Trophoblast cell (in vitro differentiated cells and primary cell): ENCODE measurements around the gene CDK18.

Experiments used
- DNase-seq, 2 donors: peaks; one replicate each; pipeline ENCODE4 v3.0.0-alpha.2; 2016
- H2AFZ ChIP-seq: 2 replicates; pipeline ENCODE4 v1.6.1; 2013; ENCODE audit warnings: low read length, moderate library complexity, mild to moderate bottlenecking; ENCODE audit not compliant: insufficient read depth, poor library complexity
- H2AK5ac ChIP-seq: 2 replicates; pipeline ENCODE4 v1.6.1; 2013; ENCODE audit warnings: mild to moderate bottlenecking, low read length
- H2BK120ac ChIP-seq: 2 replicates; pipeline ENCODE4 v1.6.1; 2013; ENCODE audit warnings: low read length, mild to moderate bottlenecking, moderate library complexity; ENCODE audit not compliant: insufficient read depth, poor library complexity
- H2BK12ac ChIP-seq: 2 replicates; pipeline ENCODE4 v1.6.1; 2013; ENCODE audit warnings: mild to moderate bottlenecking, low read length, moderate library complexity
- H2BK5ac ChIP-seq: 2 replicates; pipeline ENCODE4 v1.6.1; 2013; ENCODE audit warnings: low read length, low read depth, moderate library complexity, mild to moderate bottlenecking; ENCODE audit not compliant: poor library complexity
- H3K14ac ChIP-seq: 2 replicates; pipeline ENCODE4 v1.6.1; 2013; ENCODE audit warnings: mild to moderate bottlenecking, low read length
- H3K18ac ChIP-seq: 2 replicates; pipeline ENCODE4 v1.6.1; 2013; ENCODE audit warnings: mild to moderate bottlenecking, low read length
- H3K23ac ChIP-seq: 2 replicates; pipeline ENCODE4 v1.6.1; 2013; ENCODE audit warnings: low read length
- H3K27ac ChIP-seq: 2 replicates; pipeline ENCODE4 v1.5.1; 2013; ENCODE audit warnings: low read depth, mild to moderate bottlenecking, inconsistent platforms, low read length, moderate library complexity
- H3K27me3 ChIP-seq: 2 replicates; pipeline ENCODE4 v1.6.1; 2013; ENCODE audit warnings: inconsistent platforms, mild to moderate bottlenecking, low read length, moderate library complexity; ENCODE audit not compliant: insufficient read depth
- H3K36me3 ChIP-seq, 2 experiments: 1 replicate in 1 of 2; 2 replicates in 1 of 2; pipeline ENCODE4 v1.6.1; 2013; ENCODE audit warnings: low read length in 2 of 2, mild to moderate bottlenecking in 2 of 2, moderate library complexity in 1 of 2; ENCODE audit not compliant: insufficient read depth in 2 of 2, control insufficient read depth in 1 of 2
- H3K4ac ChIP-seq: 2 replicates; pipeline ENCODE4 v1.6.1; 2013; ENCODE audit warnings: low read depth, mild to moderate bottlenecking, low read length, moderate library complexity
- H3K4me1 ChIP-seq, 2 experiments: 1 replicate in 1 of 2; 2 replicates in 1 of 2; pipeline ENCODE4 v1.6.1; 2013; ENCODE audit warnings: low read length in 2 of 2, mild to moderate bottlenecking in 2 of 2, moderate library complexity in 1 of 2; ENCODE audit not compliant: insufficient read depth in 2 of 2, control insufficient read depth in 1 of 2
- H3K4me2 ChIP-seq: 2 replicates; pipeline ENCODE4 v1.6.1; 2013; ENCODE audit warnings: inconsistent platforms, mild to moderate bottlenecking, low read length, moderate library complexity
- H3K4me3 ChIP-seq: 2 replicates; pipeline ENCODE4 v1.5.1; 2013; ENCODE audit warnings: mild to moderate bottlenecking, low read depth, low read length, inconsistent platforms
- H3K79me1 ChIP-seq: one replicate; pipeline ENCODE4 v1.6.1; 2013; ENCODE audit warnings: low read length
- H3K79me2 ChIP-seq: 2 replicates; pipeline ENCODE4 v1.6.1; 2013; ENCODE audit warnings: low read length, mild to moderate bottlenecking; ENCODE audit not compliant: control insufficient read depth, insufficient read depth, poor library complexity
- H3K9ac ChIP-seq: 2 replicates; pipeline ENCODE4 v1.6.1; 2013; ENCODE audit warnings: mild to moderate bottlenecking, low read length
- H3K9me3 ChIP-seq: 2 replicates; pipeline ENCODE4 v1.6.1; 2013; ENCODE audit warnings: low read depth, mild to moderate bottlenecking, control low read depth, inconsistent platforms, low read length; ENCODE audit not compliant: insufficient read depth
- H4K12ac ChIP-seq: 2 replicates; pipeline ENCODE4 v1.6.1; 2013; ENCODE audit warnings: low read depth, mild to moderate bottlenecking, low read length, moderate library complexity
- H4K8ac ChIP-seq: 2 replicates; pipeline ENCODE4 v1.6.1; 2013; ENCODE audit warnings: low read depth, mild to moderate bottlenecking, low read length, moderate library complexity
- H4K91ac ChIP-seq: one replicate; pipeline ENCODE4 v1.6.1; 2013; ENCODE audit warnings: low read depth, mild to moderate bottlenecking, low read length, moderate library complexity
- WGBS: extraction: QIAGEN DNeasy Blood & Tissue Kit; methylation state at CpG from one replicate; pipeline ENCODE4 v1.1.7; 2013; ENCODE audit warnings: missing lambda C conversion rate; ENCODE audit not compliant: insufficient read length, insufficient coverage; ENCODE audit errors: extremely low coverage; 5-methylcytosine and 5-hydroxymethylcytosine counted together

CDK18 gene

DNA sequence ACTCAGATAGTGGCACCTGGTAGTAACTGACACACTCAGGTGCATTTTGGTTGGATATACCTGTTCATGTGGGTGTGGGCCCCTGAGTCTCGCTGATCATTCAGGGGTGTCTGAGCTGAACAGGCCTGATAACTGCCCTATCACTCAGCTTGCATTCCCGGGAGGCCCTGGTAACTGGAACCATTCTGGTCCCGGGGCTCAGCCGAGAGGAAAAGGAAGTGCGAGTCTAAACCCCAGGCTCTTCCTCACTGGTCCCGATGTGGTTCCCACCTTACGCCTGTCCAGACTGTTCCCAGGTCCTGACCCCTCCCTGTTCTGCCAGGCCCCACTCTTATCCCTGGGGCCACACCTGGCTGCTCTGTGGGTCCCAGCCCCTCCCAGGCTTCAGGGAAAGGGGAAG is 11.7 kb upstream of the CDK18 start:
- Histone ChIP-seq H3K36me3 (no peaks in the 10 kb centered on the region), H4K8ac (no peak overlapping the region), H3K4me1 (peaks cover 11 to 18% of the 10 kb centered on the region in 2 experiments), H3K27me3 (no peaks in the 10 kb centered on the region), H3K4ac (no peak overlapping the region), H4K91ac (peak overlapping the region; percentile 12), H2BK5ac (no peak overlapping the region), H3K4me3 (no peak overlapping the region), H3K4me2 (no peak overlapping the region), H3K79me1 (peaks cover 8% of the 10 kb centered on the region), H3K9me3 (no peaks in the 10 kb centered on the region), H3K18ac (no peak overlapping the region), H2AK5ac (peak overlapping the region; percentile 24), H3K79me2 (no peaks in the 10 kb centered on the region), H3K27ac (no peak overlapping the region), H2AFZ (no peak overlapping the region), H3K9ac (no peak overlapping the region), H3K23ac (no peak overlapping the region), H2BK120ac (peak overlapping the region; percentile 29), H2BK12ac (peak overlapping the region; percentile 25), H4K12ac (no peak overlapping the region), H3K14ac (no peak overlapping the region)
- no peak for DNase-seq
- no CpG with 5 or more reads among the region's 7 CpGs for WGBS

DNA sequence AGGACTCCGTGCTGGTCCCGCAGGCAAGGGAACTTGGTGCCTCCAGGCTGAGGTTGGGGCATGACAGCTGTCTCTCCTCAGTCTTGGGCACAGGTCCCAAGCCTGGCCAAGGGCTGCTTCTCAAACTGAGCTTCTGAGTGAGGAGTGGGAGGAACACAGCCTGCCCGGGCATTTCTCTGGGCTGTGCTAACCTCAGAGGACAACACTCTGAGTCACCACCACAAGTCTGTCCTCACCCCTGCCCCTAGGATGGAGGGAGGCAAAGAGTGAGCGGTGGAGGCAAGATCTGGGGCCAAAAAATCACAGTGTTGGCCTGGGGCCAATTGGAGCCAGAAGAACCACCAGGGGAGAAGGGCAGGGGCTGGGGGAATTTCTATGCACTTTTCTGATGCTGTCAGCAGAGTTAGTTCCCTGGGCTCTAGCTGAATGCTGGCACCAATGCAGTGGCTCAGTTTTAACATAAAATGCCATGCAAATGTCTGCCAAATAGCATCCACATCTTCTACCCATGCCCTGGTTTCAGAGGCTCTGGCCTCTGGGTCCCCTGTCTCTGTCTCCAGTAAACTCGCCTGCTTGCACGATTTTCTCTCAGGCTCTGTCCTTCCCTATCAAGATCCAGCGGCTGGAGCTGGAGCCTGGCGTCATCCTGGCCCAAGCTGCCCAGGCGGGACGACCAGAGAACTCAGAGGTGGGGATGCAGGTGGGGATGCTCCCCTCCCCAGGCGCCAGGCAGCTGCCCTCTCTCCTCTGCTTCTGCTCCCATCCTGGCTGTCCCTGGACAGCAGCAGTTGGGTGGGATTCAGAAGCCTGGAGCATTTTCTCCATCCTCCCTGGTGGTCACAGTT is 11.0 kb upstream of the CDK18 start:
- H3K79me1 ChIP-seq = peaks cover 8% of the 10 kb centered on the region
- no peak overlapping the region for H3K18ac ChIP-seq
- no peaks in the 10 kb centered on the region for H3K9me3 ChIP-seq
- no peak overlapping the region for H3K23ac ChIP-seq
- H4K12ac ChIP-seq = no peak overlapping the region
- no peak overlapping the region for H3K14ac ChIP-seq
- H2BK12ac ChIP-seq = peak overlapping the region; percentile 25
- H3K4me2 ChIP-seq = no peak overlapping the region
- peak overlapping the region; percentile 29 for H2BK120ac ChIP-seq
- H2AK5ac ChIP-seq = no peak overlapping the region
- H4K8ac ChIP-seq = no peak overlapping the region
- no peak overlapping the region for H3K4me3 ChIP-seq
- WGBS = no CpG with 5 or more reads among the region's 11 CpGs
- no peaks in the 10 kb centered on the region for H3K27me3 ChIP-seq
- H3K79me2 ChIP-seq = no peaks in the 10 kb centered on the region
- H4K91ac ChIP-seq = peak overlapping the region; percentile 12
- H2AFZ ChIP-seq = no peak overlapping the region
- DNase-seq = peak in 1 of 2 donors; percentile 13
- no peak overlapping the region for H3K9ac ChIP-seq
- H3K4ac ChIP-seq = no peak overlapping the region
- peaks cover 11 to 18% of the 10 kb centered on the region in 2 experiments for H3K4me1 ChIP-seq
- H3K36me3 ChIP-seq = no peaks in the 10 kb centered on the region
- H3K27ac ChIP-seq = no peak overlapping the region
- H2BK5ac ChIP-seq = no peak overlapping the region

DNA sequence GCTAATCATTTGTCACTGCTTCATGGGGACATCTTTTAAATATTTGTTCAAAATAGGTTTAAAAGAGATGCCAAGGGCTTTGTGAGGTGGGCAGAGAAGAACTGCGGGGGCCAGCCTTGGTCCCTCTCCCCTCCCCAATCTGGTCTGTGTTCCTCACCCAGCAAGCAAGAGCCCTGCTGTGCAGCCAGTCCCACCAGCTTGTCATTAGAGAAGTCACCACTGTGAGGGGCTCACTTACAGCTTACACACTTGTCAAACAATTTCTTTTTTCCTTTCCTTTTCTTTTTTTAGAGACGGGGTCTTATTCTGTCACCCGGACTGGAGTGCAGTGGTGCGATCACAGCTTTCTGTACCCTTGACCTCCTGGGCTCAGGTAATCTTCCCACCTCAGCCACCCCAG is 10.4 kb upstream of the CDK18 start:
- Histone ChIP-seq H4K12ac (no peak overlapping the region), H3K36me3 (no peaks in the 10 kb centered on the region), H3K9ac (no peak overlapping the region), H3K4me2 (no peak overlapping the region), H2AFZ (no peak overlapping the region), H3K4ac (no peak overlapping the region), H3K79me1 (peaks cover 8% of the 10 kb centered on the region), H2BK12ac (no peak overlapping the region), H3K14ac (no peak overlapping the region), H2BK5ac (no peak overlapping the region), H3K27me3 (no peaks in the 10 kb centered on the region), H2BK120ac (no peak overlapping the region), H4K91ac (no peak overlapping the region), H3K27ac (no peak overlapping the region), H3K9me3 (no peaks in the 10 kb centered on the region), H3K18ac (no peak overlapping the region), H4K8ac (no peak overlapping the region), H3K4me1 (peaks cover 11 to 18% of the 10 kb centered on the region in 2 experiments), H3K4me3 (no peak overlapping the region), H3K79me2 (no peaks in the 10 kb centered on the region), H3K23ac (no peak overlapping the region), H2AK5ac (no peak overlapping the region)
- no peak for DNase-seq
- no CpG with 5 or more reads among the region's 4 CpGs for WGBS

DNA sequence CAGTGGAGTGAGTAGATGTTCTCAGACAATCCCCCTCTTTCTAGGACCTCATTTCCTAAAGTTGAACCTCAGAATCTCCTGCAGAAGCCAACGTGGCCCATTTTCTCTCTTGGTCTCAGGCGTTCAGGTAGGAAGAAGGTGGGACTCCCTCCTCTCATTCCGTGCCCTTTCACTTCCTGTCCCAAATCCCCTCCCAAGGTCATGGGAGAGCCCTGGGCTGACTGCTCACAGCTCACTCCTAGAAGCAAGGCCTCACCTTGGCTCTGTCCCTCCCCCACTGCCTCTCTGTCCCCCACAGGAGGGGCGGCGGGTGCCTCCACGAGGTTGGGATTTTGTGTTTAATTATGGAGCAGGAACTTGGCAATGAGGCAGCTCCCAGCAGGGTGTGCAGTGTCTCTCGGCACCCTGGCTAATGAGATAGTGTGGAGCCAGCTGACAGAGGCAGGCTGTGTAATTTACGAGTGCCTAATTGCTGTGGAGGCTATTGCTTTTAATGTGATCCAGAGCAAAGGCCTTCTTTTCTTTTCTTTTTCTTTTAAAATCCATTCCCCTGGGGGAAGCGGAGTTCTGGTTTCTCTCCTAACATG is 9.1 kb upstream of the CDK18 start:
- Histone ChIP-seq H3K79me1 (peaks cover 5% of the 10 kb centered on the region), H2BK12ac (no peak overlapping the region), H2AFZ (no peak overlapping the region), H3K27me3 (no peaks in the 10 kb centered on the region), H2BK5ac (no peak overlapping the region), H3K9ac (no peak overlapping the region), H3K79me2 (no peaks in the 10 kb centered on the region), H3K36me3 (no peaks in the 10 kb centered on the region), H4K12ac (no peak overlapping the region), H3K27ac (no peak overlapping the region), H3K4me2 (no peak overlapping the region), H3K4me3 (no peak overlapping the region), H3K14ac (no peak overlapping the region), H2AK5ac (no peak overlapping the region), H3K4ac (no peak overlapping the region), H3K9me3 (no peaks in the 10 kb centered on the region), H4K91ac (no peak overlapping the region), H3K18ac (no peak overlapping the region), H4K8ac (no peak overlapping the region), H2BK120ac (no peak overlapping the region), H3K23ac (no peak overlapping the region), H3K4me1 (peaks cover 9 to 19% of the 10 kb centered on the region in 2 experiments)
- no CpG with 5 or more reads among the region's 9 CpGs for WGBS
- no peak for DNase-seq
